Neural cell (in vitro differentiated cells): Measurements from ENCODE around the gene SHROOM4.

Experiments used
- EP300 ChIP-seq: fragments of 450-650 bp; conservative IDR thresholded peaks from 2 replicates; pipeline ENCODE4 v1.6.1; 2014; ENCODE audit warnings: antibody characterized with exemption, mild to moderate bottlenecking, moderate library complexity; ENCODE audit not compliant: poor library complexity, severe bottlenecking
- EZH2 ChIP-seq: fragments of 200-600, 300-800 bp; shearing (Covaris generic), sonication (generic); IDR thresholded peaks from 2 replicates; pipeline ENCODE4 v1.6.1; 2014; ENCODE audit warnings: antibody characterized with exemption, low read length, borderline replicate concordance, mild to moderate bottlenecking; ENCODE audit not compliant: insufficient read depth, poor library complexity, severe bottlenecking
- POLR2AphosphoS5 ChIP-seq: IDR thresholded peaks from 2 replicates; pipeline ENCODE4 v1.6.1; 2012
- TF ChIP-seq, protein P1 (sequence below): fragments of 450-650 bp; IDR thresholded peaks from 2 replicates; pipeline ENCODE4 v1.5.1; 2014; ENCODE audit warnings: antibody characterized with exemption, mild to moderate bottlenecking, moderate library complexity; ENCODE audit not compliant: poor library complexity, severe bottlenecking

DNA sequence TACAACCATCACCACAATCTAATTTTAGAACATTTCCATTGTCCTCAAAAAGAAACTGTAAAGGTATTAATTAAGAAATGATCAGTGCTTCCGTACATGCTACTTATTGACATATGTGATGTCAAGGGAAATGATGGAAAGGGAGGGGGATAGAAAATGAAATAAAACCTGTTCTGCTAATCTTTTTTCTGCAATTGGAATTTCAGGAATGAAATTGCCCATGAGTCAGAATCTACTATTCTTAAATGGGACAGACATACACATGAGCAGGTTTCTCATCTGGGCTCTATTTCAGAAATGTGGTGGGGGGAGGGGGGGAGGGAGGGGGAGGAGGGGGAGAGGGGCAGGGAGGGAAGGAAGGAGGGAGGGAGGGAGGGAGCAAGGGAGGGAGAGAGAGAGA lies 91.0 kb downstream of the SHROOM4 start:
- TF ChIP-seq, protein P1, sequence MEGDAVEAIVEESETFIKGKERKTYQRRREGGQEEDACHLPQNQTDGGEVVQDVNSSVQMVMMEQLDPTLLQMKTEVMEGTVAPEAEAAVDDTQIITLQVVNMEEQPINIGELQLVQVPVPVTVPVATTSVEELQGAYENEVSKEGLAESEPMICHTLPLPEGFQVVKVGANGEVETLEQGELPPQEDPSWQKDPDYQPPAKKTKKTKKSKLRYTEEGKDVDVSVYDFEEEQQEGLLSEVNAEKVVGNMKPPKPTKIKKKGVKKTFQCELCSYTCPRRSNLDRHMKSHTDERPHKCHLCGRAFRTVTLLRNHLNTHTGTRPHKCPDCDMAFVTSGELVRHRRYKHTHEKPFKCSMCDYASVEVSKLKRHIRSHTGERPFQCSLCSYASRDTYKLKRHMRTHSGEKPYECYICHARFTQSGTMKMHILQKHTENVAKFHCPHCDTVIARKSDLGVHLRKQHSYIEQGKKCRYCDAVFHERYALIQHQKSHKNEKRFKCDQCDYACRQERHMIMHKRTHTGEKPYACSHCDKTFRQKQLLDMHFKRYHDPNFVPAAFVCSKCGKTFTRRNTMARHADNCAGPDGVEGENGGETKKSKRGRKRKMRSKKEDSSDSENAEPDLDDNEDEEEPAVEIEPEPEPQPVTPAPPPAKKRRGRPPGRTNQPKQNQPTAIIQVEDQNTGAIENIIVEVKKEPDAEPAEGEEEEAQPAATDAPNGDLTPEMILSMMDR, result no peak
- TF ChIP-seq EZH2 (no peak), EP300 (no peak), POLR2AphosphoS5 (no peak)
